ENCODE measurements around the gene EME1. TPM values are rescaled to one million over a fixed set of nuclear protein-coding genes. Genes with fewer than 3 reads are reported as not detected.

EME1 gene
- total and polyA plus RNA-seq, 2 of the 13 experiments (the other 11 are each of a cell fraction or from before 2014, with no cell fraction given), result 20.7 to 24.6 TPM

DNA sequence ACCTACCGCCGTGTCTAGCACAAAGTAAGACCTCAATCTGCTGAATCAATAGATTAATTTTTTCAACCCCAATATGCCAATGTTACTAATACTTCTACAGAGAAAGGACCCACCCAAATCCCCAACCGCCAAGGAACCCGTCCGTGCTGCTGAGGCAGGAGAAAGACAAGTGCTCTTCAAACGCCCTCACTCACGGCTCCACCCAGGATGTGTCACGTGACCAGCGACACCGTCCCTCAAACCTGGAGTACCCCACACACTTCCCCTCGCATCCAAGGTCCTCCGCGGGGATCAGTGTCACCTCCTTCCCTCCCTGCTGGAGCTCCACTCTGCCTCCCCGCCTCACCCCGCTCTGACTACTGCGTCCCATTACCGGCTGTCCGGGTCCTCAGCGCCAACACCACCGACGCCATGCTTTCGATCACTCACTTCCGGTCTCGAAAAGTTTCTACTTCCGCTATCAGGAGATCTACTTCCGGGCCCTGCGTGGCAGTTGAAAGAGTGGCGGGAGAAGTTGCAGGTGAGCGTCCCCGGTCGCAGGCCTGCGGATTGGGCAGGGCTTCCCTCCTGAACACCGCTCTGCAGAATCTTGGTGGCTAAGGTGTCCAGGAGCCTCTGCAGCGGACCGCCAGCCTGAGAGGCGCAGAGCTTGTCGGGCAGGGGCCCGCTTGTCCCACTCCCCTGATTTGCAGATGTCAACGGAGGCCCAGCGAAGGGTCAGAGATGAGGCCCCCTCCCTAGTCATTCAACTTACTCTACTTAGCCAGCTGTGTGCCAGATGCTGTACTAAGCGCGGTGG, at the start of gene EME1, which contains the start of gene MRPL27 (continued):
- TF ChIP-seq MAFK (conservative IDR thresholded peaks at IDR 0.05 in 1 of 2, IDR thresholded peaks at IDR 0.05 in 1 of 2; ENCODE audit: low read length in 2 of 2) (no peak), RBFOX2 (IDR thresholded peaks at IDR 0.05; ENCODE audit: low read depth, low read length) (peak; percentile 87), TRIM24 (CRISPR knock-in tag; IDR thresholded peaks at IDR 0.05) (no peak), SP1 (IDR thresholded peaks at IDR 0.05) (no peak), SP1 (CRISPR knock-in tag; IDR thresholded peaks at IDR 0.05) (peak; percentile 71), ZC3H13 (CRISPR knock-in tag; IDR thresholded peaks at IDR 0.05) (peak; percentile 91), ARID2 (CRISPR knock-in tag; IDR thresholded peaks at IDR 0.05; ENCODE audit: borderline replicate concordance) (peak; percentile 73; the same call in 1 of the 2 replicates), KLF15 (CRISPR knock-in tag; IDR thresholded peaks at IDR 0.05; ENCODE audit: borderline replicate concordance) (peak; percentile 76; the same call in 1 of the 2 replicates), ZNF546 (CRISPR knock-in tag; conservative IDR thresholded peaks at IDR 0.05) (peak; percentile 80; the same call in 1 of the 2 replicates), NFE2 (CRISPR knock-in tag; IDR thresholded peaks at IDR 0.05) (no peak), HCFC1 (IDR thresholded peaks at IDR 0.05; ENCODE audit: low read depth, low read length) (peak; percentile 68), GZF1 (CRISPR knock-in tag; IDR thresholded peaks at IDR 0.05) (no peak), HHEX (CRISPR knock-in tag; IDR thresholded peaks at IDR 0.05) (no peak), ZNF883 (CRISPR knock-in tag; IDR thresholded peaks at IDR 0.05; ENCODE audit: not compliant biosample characterization) (peak; percentile 92), JARID2 (CRISPR knock-in tag; IDR thresholded peaks at IDR 0.05; ENCODE audit: insufficient replicate concordance) (no peak), ZSCAN9 (CRISPR knock-in tag; IDR thresholded peaks at IDR 0.05; ENCODE audit: borderline replicate concordance) (peak; percentile 59; the same call in 1 of the 2 replicates), ZNF670 (CRISPR knock-in tag; IDR thresholded peaks at IDR 0.05; ENCODE audit: borderline replicate concordance) (peak; percentile 89), SMAD9 (CRISPR knock-in tag; IDR thresholded peaks at IDR 0.05) (no peak; the same call in 1 of the 2 replicates), SP5 (CRISPR knock-in tag; IDR thresholded peaks at IDR 0.05; ENCODE audit: borderline replicate concordance, low read depth) (peak; percentile 79)
- TF ChIP-seq, protein P1, sequence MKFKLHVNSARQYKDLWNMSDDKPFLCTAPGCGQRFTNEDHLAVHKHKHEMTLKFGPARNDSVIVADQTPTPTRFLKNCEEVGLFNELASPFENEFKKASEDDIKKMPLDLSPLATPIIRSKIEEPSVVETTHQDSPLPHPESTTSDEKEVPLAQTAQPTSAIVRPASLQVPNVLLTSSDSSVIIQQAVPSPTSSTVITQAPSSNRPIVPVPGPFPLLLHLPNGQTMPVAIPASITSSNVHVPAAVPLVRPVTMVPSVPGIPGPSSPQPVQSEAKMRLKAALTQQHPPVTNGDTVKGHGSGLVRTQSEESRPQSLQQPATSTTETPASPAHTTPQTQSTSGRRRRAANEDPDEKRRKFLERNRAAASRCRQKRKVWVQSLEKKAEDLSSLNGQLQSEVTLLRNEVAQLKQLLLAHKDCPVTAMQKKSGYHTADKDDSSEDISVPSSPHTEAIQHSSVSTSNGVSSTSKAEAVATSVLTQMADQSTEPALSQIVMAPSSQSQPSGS (CRISPR knock-in tag; IDR thresholded peaks at IDR 0.05), result peak; percentile 84
- TF ChIP-seq, protein P2, sequence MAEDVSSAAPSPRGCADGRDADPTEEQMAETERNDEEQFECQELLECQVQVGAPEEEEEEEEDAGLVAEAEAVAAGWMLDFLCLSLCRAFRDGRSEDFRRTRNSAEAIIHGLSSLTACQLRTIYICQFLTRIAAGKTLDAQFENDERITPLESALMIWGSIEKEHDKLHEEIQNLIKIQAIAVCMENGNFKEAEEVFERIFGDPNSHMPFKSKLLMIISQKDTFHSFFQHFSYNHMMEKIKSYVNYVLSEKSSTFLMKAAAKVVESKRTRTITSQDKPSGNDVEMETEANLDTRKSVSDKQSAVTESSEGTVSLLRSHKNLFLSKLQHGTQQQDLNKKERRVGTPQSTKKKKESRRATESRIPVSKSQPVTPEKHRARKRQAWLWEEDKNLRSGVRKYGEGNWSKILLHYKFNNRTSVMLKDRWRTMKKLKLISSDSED (CRISPR knock-in tag; IDR thresholded peaks at IDR 0.05), result no peak
- TF ChIP-seq, protein P3, sequence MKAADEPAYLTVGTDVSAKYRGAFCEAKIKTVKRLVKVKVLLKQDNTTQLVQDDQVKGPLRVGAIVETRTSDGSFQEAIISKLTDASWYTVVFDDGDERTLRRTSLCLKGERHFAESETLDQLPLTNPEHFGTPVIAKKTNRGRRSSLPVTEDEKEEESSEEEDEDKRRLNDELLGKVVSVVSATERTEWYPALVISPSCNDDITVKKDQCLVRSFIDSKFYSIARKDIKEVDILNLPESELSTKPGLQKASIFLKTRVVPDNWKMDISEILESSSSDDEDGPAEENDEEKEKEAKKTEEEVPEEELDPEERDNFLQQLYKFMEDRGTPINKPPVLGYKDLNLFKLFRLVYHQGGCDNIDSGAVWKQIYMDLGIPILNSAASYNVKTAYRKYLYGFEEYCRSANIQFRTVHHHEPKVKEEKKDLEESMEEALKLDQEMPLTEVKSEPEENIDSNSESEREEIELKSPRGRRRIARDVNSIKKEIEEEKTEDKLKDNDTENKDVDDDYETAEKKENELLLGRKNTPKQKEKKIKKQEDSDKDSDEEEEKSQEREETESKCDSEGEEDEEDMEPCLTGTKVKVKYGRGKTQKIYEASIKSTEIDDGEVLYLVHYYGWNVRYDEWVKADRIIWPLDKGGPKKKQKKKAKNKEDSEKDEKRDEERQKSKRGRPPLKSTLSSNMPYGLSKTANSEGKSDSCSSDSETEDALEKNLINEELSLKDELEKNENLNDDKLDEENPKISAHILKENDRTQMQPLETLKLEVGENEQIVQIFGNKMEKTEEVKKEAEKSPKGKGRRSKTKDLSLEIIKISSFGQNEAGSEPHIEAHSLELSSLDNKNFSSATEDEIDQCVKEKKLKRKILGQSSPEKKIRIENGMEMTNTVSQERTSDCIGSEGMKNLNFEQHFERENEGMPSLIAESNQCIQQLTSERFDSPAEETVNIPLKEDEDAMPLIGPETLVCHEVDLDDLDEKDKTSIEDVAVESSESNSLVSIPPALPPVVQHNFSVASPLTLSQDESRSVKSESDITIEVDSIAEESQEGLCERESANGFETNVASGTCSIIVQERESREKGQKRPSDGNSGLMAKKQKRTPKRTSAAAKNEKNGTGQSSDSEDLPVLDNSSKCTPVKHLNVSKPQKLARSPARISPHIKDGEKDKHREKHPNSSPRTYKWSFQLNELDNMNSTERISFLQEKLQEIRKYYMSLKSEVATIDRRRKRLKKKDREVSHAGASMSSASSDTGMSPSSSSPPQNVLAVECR (CRISPR knock-in tag; IDR thresholded peaks at IDR 0.05; ENCODE audit: borderline replicate concordance), result peak; percentile 100
- TF ChIP-seq, protein P4, sequence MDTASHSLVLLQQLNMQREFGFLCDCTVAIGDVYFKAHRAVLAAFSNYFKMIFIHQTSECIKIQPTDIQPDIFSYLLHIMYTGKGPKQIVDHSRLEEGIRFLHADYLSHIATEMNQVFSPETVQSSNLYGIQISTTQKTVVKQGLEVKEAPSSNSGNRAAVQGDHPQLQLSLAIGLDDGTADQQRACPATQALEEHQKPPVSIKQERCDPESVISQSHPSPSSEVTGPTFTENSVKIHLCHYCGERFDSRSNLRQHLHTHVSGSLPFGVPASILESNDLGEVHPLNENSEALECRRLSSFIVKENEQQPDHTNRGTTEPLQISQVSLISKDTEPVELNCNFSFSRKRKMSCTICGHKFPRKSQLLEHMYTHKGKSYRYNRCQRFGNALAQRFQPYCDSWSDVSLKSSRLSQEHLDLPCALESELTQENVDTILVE (CRISPR knock-in tag; IDR thresholded peaks at IDR 0.05), result peak; percentile 93; the same call in 1 of the 2 replicates
